Measurements from ENCODE around the gene USP16. TPM values are rescaled to one million over a fixed set of nuclear protein-coding genes. Genes with fewer than 3 reads are reported as not detected.

Gene USP16
- total RNA-seq = 10 to 100 TPM; 27.1 to 35.6 TPM

GRCh38 chr21:29024474-29025327 lies at the start of gene USP16:
Gene USP16 (plus strand): TSS chr21:29024668. CDS start chr21:29027914, 3,246 bp downstream.
- WGBS = under 1% methylated on average over 48 of the region's 48 CpGs
- no peaks in the 10 kb centered on the region for H3K27me3 ChIP-seq (replicated peaks; ENCODE audit: insufficient read depth)
- H3K27ac ChIP-seq = peak within 1 kb of the TSS; percentile 96 to 97
- H3K4me3 ChIP-seq = peak within 1 kb of the TSS; percentile 64 to 66
- TF ChIP-seq POLR2AphosphoS5 (IDR thresholded peaks at IDR 0.05) (peak; percentile 81), POLR2A (IDR thresholded peaks at IDR 0.05) (no peak), CTCF (IDR thresholded peaks at IDR 0.05) (peak in 2 of 4 experiments; percentile 30 to 31)
- H3K4me1 ChIP-seq (replicated peaks) = peaks cover 4% of the 10 kb centered on the region
- peak; percentile 95 for DNase-seq (ENCODE audit: low spot score)
- H3K36me3 ChIP-seq = no peaks in the 10 kb centered on the region
- intact Hi-C loops (cut with DNase I) = loop anchor here (2.0 kb wide), 1 partner anchor 32 kb away; the partner anchor contains the start of gene LTN1
- no peaks in the 10 kb centered on the region for H3K9me3 ChIP-seq

- WGBS = 89% methylated on average over 3 of the region's 3 CpGs
- no peaks in the 10 kb centered on the region for H3K36me3 ChIP-seq
Observed at GRCh38 chr21:28975397-28975796, 49.1 kb upstream of the USP16 start.

GRCh38 chr21:28979092-28979491 lies 45.4 kb upstream of the USP16 start:
- no peaks in the 10 kb centered on the region for H3K9me3 ChIP-seq

More at GRCh38 chr21:28975397-28975796, 49.1 kb upstream of the USP16 start:
- Histone ChIP-seq H3K4me1 (replicated peaks) (no peaks in the 10 kb centered on the region), H3K27me3 (replicated peaks; ENCODE audit: insufficient read depth) (no peaks in the 10 kb centered on the region), H3K9me3 (no peaks in the 10 kb centered on the region), H3K27ac (no peak overlapping the region), H3K4me3 (no peak overlapping the region)
- intact Hi-C loops (cut with DNase I) = no loop called here
- TF ChIP-seq CTCF (IDR thresholded peaks at IDR 0.05) = no peak
- TF ChIP-seq POLR2A (IDR thresholded peaks at IDR 0.05) = no peak
- no peak for TF ChIP-seq POLR2AphosphoS5 (IDR thresholded peaks at IDR 0.05)
- DNase-seq (ENCODE audit: low spot score) = no peak

GRCh38 chr21:28982637-28983036 lies 41.8 kb upstream of the USP16 start:
- intact Hi-C loops (cut with DNase I) = no loop called here
- H3K4me3 ChIP-seq = no peak overlapping the region
- WGBS = 89% methylated on average over 1 of the region's 1 CpG
- no peak for DNase-seq (ENCODE audit: low spot score)
- no peaks in the 10 kb centered on the region for H3K9me3 ChIP-seq
- H3K27me3 ChIP-seq (replicated peaks; ENCODE audit: insufficient read depth) = no peaks in the 10 kb centered on the region
- TF ChIP-seq POLR2AphosphoS5 (IDR thresholded peaks at IDR 0.05) (no peak), POLR2A (IDR thresholded peaks at IDR 0.05) (no peak), CTCF (IDR thresholded peaks at IDR 0.05) (no peak)
- H3K27ac ChIP-seq = no peak overlapping the region
- no peaks in the 10 kb centered on the region for H3K36me3 ChIP-seq
- no peaks in the 10 kb centered on the region for H3K4me1 ChIP-seq (replicated peaks)

More at GRCh38 chr21:28979092-28979491, 45.4 kb upstream of the USP16 start:
- TF ChIP-seq CTCF (IDR thresholded peaks at IDR 0.05) (no peak), POLR2AphosphoS5 (IDR thresholded peaks at IDR 0.05) (no peak), POLR2A (IDR thresholded peaks at IDR 0.05) (no peak)
- Histone ChIP-seq H3K4me1 (replicated peaks) (no peaks in the 10 kb centered on the region), H3K27ac (no peak overlapping the region), H3K36me3 (no peaks in the 10 kb centered on the region), H3K4me3 (no peak overlapping the region), H3K27me3 (replicated peaks; ENCODE audit: insufficient read depth) (no peaks in the 10 kb centered on the region)
- 86% methylated on average over 1 of the region's 1 CpG for WGBS
- intact Hi-C loops (cut with DNase I) = no loop called here
- DNase-seq (ENCODE audit: low spot score) = no peak

Data from prostate gland (tissue), 2 donors.